Ammon's horn (tissue), 1 donor: ENCODE results near the gene GPRC5C.
"Not testable (repeated sequence)": the region's sequence is repeated elsewhere in the genome, so short reads cannot be mapped to it uniquely, and the experiment has no call there.

Experiments used
- DNase-seq: peaks from one replicate; pipeline ENCODE4 v3.0.0-alpha.2; 2016; ENCODE audit warnings: low spot score

The GPRC5C gene

GRCh38 chr17:74472890-74473289 is 41.0 kb downstream of the GPRC5C start:
- no peak for DNase-seq

GRCh38 chr17:74473294-74473693 is 41.4 kb downstream of the GPRC5C start:
- DNase-seq, result no peak

GRCh38 chr17:74474043-74474792 is 42.3 kb downstream of the GPRC5C start:
- no peak for DNase-seq

- no peak for DNase-seq
Observed at GRCh38 chr17:74475189-74475588, 43.3 kb downstream of the GPRC5C start.

- DNase-seq, result no peak
Observed at GRCh38 chr17:74477411-74477810, 45.5 kb downstream of the GPRC5C start.

- peak; percentile 60 for DNase-seq
Observed at GRCh38 chr17:74478420-74479100, 46.7 kb downstream of the GPRC5C start.

GRCh38 chr17:74480290-74480689 is 48.4 kb downstream of the GPRC5C start:
- no peak for DNase-seq

GRCh38 chr17:74481621-74482020 is 49.7 kb downstream of the GPRC5C start:
- no peak for DNase-seq

- no peak for DNase-seq
Observed at GRCh38 chr17:74484066-74484465, 52.2 kb downstream of the GPRC5C start.

- no peak for DNase-seq
Observed at GRCh38 chr17:74485022-74485743, 53.3 kb downstream of the GPRC5C start.

- DNase-seq, result no peak
Observed at GRCh38 chr17:74485841-74486240, 54.0 kb downstream of the GPRC5C start.

GRCh38 chr17:74488276-74488675 is 56.4 kb downstream of the GPRC5C start:
- not testable (repeated sequence) for DNase-seq

- no peak for DNase-seq
Observed at GRCh38 chr17:74490716-74491115, 58.8 kb downstream of the GPRC5C start.

GRCh38 chr17:74491626-74492025 is 59.7 kb downstream of the GPRC5C start:
- DNase-seq, result no peak

GRCh38 chr17:74493331-74493833 is 61.5 kb downstream of the GPRC5C start:
- peak; percentile 86 for DNase-seq
